Measurements from ENCODE around the gene PLB1.

- no peak for TF ChIP-seq CTCF (IDR thresholded peaks at IDR 0.05; ENCODE audit: low read depth, low read length)
- no peak for TF ChIP-seq POLR2A (IDR thresholded peaks at IDR 0.05; ENCODE audit: extremely low read depth, insufficient read length)
- no peak for TF ChIP-seq MAX (IDR thresholded peaks at IDR 0.05; ENCODE audit: low read depth, low read length)
- no peak for TF ChIP-seq MYC (IDR thresholded peaks at IDR 0.05; ENCODE audit: low read depth, low read length)
These were observed 166.2 kb downstream of the PLB1 start for GRCh38 chr2:28662044-28662443.
